LNCAP (cell line): Measurements from ENCODE around the gene DCC.
A peak's percentile ranks its signal among the peaks of the same experiment; 100 is the strongest.

Experiments used
- TF ChIP-seq, protein P1 (sequence below): fragments of 450-650 bp; IDR thresholded peaks from 2 replicates; pipeline ENCODE4 v1.5.1; 2017; ENCODE audit warnings: mild to moderate bottlenecking

Gene DCC

DNA sequence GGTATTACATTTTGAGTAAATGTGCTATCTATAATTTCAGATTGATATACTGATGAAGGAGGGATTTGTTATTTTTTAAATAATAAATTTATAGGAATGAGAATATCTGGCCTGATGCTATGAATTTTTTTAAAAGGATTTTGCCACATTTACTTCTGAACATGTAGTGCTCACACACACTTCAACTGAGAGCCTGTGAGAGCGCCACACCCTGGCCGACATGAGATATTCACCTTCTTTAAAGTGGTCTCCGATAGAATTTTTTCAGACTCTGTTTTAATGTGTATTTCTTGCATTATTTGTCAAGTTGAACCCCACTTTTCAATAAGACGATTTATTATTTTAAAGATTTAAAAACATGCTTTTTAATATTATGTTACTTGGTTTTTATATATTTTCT is 813.3 kb downstream of the DCC start:
- TF ChIP-seq, protein P1, sequence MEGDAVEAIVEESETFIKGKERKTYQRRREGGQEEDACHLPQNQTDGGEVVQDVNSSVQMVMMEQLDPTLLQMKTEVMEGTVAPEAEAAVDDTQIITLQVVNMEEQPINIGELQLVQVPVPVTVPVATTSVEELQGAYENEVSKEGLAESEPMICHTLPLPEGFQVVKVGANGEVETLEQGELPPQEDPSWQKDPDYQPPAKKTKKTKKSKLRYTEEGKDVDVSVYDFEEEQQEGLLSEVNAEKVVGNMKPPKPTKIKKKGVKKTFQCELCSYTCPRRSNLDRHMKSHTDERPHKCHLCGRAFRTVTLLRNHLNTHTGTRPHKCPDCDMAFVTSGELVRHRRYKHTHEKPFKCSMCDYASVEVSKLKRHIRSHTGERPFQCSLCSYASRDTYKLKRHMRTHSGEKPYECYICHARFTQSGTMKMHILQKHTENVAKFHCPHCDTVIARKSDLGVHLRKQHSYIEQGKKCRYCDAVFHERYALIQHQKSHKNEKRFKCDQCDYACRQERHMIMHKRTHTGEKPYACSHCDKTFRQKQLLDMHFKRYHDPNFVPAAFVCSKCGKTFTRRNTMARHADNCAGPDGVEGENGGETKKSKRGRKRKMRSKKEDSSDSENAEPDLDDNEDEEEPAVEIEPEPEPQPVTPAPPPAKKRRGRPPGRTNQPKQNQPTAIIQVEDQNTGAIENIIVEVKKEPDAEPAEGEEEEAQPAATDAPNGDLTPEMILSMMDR = peak; percentile 22; the same call in 1 of the 2 replicates

DNA sequence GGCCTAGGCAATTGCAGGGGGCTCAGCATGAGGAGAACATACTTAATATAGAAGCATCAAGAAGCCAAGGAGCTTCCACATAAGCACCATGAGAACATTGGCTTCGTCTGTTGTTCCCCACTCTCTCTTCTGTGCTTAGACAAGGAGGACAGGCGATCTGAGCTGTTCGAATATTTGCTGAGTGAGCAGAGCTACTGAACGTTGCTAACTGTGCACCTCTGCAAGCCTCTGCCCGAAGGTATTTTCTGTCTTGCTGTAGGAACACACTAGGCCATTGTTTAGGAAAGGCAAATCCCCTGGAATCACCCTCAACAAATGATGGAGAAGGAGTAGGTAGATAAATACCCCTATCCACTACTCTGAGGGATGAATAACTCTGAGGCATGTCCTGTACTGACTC is 813.8 kb downstream of the DCC start:
- TF ChIP-seq, protein P1 = no peak

DNA sequence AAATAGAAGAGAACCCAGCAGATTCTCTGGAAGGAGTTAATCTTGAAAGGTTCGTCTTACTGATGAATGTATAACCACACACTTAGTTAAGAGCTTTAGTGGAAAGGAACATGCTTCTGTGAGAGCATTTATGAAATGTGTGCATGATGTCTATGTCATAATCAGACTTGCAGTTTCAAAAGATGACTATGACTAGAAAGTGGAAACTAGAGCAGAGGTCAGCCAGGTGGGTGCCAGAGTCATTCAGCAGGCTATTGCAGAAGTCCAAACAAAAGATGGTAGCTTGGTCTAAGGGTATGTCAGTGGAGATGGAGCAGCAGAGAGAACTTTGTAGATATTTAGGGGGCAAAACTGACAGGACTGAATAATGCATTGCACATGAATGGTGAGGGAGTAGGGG is 825.8 kb downstream of the DCC start:
- TF ChIP-seq, protein P1 = no peak

GRCh38 chr18:53169346-53169745 is 829.3 kb downstream of the DCC start:
- TF ChIP-seq, protein P1 = no peak

DNA sequence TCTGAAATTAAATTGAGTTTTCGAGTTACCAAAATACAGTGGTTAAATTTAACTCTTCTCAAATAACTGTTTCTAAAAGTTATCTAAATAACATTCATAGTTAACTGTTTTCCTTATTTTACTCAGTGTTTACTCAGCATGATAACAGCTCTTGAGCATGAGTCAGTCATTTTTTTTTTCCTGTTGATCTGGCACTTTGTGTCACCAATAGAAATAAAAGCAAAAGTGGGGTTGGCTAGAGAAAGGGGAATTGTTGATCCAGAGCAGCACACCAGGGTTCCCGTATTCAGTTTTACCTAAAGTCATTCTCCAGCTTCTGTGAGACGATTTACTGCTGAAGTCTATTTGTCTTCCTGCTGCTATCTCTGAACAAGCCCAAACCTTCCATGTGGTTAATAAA is 851.6 kb downstream of the DCC start:
- TF ChIP-seq, protein P1 = no peak

GRCh38 chr18:53193870-53194269 is 853.9 kb downstream of the DCC start:
- TF ChIP-seq, protein P1 = no peak

GRCh38 chr18:53219853-53220252 is 879.9 kb downstream of the DCC start:
- TF ChIP-seq, protein P1 = no peak

- TF ChIP-seq, protein P1 = no peak
Observed at GRCh38 chr18:53224128-53224778, 884.3 kb downstream of the DCC start.
